Fibroblast of the aortic adventitia (primary cell): ENCODE measurements around the gene SLC12A6. TPM values are rescaled to one million over a fixed set of nuclear protein-coding genes. Genes with fewer than 3 reads are reported as not detected.

ENCODE experiments used
- DNase-seq: peaks from one replicate; pipeline ENCODE4 v3.0.0-alpha.2; 2010; ENCODE audit warnings: low read depth
- H3K4me3 ChIP-seq: 2 replicates; pipeline ENCODE4 v1.5.1; 2011; ENCODE audit warnings: low read depth, mild to moderate bottlenecking, control low read depth, low read length, moderate library complexity
- total RNA-seq: library from RNA; depleted of rRNA; stranded (reverse); fragments of >200 nt; gene quantifications from 2 replicates; pipeline ENCODE4 v1.2.3, GENCODE V29; 2012; ENCODE audit warnings: low replicate concordance
- TF ChIP-seq, protein P1 (sequence below): IDR thresholded peaks from 2 replicates; pipeline ENCODE4 v1.5.1; 2011; ENCODE audit warnings: mild to moderate bottlenecking, low read length, control low read depth, inconsistent platforms; ENCODE audit not compliant: insufficient read depth

Gene SLC12A6
- total RNA-seq, 1 donor: 47.3 TPM

- H3K4me3 ChIP-seq: no peak overlapping the region
- TF ChIP-seq, protein P1, sequence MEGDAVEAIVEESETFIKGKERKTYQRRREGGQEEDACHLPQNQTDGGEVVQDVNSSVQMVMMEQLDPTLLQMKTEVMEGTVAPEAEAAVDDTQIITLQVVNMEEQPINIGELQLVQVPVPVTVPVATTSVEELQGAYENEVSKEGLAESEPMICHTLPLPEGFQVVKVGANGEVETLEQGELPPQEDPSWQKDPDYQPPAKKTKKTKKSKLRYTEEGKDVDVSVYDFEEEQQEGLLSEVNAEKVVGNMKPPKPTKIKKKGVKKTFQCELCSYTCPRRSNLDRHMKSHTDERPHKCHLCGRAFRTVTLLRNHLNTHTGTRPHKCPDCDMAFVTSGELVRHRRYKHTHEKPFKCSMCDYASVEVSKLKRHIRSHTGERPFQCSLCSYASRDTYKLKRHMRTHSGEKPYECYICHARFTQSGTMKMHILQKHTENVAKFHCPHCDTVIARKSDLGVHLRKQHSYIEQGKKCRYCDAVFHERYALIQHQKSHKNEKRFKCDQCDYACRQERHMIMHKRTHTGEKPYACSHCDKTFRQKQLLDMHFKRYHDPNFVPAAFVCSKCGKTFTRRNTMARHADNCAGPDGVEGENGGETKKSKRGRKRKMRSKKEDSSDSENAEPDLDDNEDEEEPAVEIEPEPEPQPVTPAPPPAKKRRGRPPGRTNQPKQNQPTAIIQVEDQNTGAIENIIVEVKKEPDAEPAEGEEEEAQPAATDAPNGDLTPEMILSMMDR: no peak
- DNase-seq: no peak
These were observed 22.8 kb downstream of the SLC12A6 start for GRCh38 chr15:34314491-34315490.

- no peak for DNase-seq
- TF ChIP-seq, protein P1: no peak
- H3K4me3 ChIP-seq: no peak overlapping the region
These were observed 26.0 kb downstream of the SLC12A6 start for GRCh38 chr15:34311563-34311962.

DNA sequence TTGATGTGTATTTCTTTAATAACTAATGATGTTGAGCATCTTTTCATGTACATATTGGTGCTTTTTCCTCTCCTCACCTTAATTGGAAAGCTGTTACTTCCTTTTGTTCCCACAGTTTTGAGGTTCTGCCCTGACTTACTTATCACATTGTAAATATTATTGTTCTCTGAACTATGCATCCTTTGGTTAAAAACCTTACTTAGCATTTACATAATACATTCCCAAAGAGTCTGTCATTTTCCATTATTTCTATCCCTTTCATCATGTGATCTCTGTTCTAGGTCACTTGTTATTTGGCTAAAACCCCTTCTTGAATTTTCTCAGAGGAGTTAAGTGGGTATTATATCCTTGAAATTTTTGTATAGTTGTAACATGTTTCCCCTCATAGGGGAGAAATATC lies 33.0 kb downstream of the SLC12A6 start:
- DNase-seq: peak; percentile 83
- TF ChIP-seq, protein P1: no peak
- no peak overlapping the region for H3K4me3 ChIP-seq

- H3K4me3 ChIP-seq: no peak overlapping the region
- DNase-seq: no peak
- TF ChIP-seq, protein P1: no peak
These were observed 36.5 kb downstream of the SLC12A6 start for GRCh38 chr15:34301058-34301457.

DNA sequence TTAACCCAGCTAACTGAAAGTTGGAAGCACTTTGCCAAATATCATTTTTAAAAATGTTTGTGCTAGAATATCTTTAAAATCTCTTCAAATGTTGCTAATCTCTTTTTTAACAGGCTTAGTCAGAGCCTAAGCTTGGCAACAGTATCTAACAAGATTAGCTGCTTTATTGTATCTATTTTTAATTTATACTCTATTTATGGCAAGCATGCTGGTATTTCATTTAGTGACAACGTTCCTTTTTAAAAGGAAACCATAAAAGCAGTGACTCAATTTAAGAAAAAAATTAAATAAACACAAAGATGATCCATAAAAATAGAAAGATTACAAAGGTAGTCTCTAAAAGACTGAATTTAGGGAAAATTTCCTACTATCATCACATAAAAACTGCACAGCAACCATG lies 40.5 kb downstream of the SLC12A6 start:
- H3K4me3 ChIP-seq: no peak overlapping the region
- DNase-seq: peak; percentile 58
- TF ChIP-seq, protein P1: no peak

GRCh38 chr15:34292621-34293020 lies 45.0 kb downstream of the SLC12A6 start:
- TF ChIP-seq, protein P1: no peak
- no peak overlapping the region for H3K4me3 ChIP-seq
- no peak for DNase-seq

- TF ChIP-seq, protein P1: no peak
- no peak overlapping the region for H3K4me3 ChIP-seq
- no peak for DNase-seq
These were observed 52.6 kb downstream of the SLC12A6 start for GRCh38 chr15:34284937-34285336.
